ENCODE results near the gene BRF1. TPM values are rescaled to one million over a fixed set of nuclear protein-coding genes. Genes with fewer than 3 reads are reported as not detected.
A peak's percentile ranks its signal among the peaks of the same experiment; 100 is the strongest.

The BRF1 gene
- total RNA-seq, 1 experiment from 2014 or later: 26.4 TPM

DNA sequence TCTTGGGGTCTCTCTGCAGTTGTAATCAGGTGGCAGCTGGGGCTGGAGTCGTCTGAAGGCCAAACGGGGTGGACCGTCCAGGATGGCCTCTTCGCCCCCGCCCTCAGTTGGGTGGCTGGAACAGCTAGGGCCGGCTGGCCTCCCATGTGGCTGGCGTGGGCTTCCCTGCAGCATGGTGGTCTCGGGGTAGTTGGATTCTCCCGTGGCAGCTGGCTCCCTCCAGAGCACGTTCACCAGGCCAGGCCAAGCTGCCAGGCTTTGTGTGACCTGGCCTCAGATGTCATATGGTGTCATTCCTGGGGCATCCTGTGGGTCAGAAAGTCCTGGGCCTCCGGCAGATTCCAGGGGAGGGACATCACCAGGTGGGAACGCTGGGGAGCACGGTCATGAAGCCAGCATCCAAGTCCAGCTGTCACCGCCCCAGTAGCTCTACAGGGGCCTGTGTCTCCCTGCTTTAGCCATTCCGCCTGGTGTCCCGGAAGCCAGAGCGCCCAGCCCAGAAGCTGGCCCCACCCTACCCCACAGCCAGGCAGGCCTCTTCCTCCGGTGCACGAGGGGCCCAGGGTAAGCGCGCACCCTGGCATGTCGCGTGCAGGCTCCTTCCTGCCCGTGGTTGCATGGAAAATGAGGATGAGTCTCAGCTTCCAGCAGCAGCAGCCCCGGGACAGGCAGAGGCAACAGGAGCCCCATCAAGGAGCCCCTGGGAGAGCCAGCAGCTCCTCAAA is 118.3 kb downstream of the BRF1 start:
- no peaks in the 10 kb centered on the region for H3K36me3 Mint-ChIP-seq
- no peak overlapping the region for H3K27ac Mint-ChIP-seq
- ChIA-PET POLR2A (interaction anchor here (0.9 to 1.3 kb wide), 2 partner anchors 96 to 119 kb away, joined by 3 to 4 read pairs; no protein-coding TSS in a partner anchor), CTCF (interaction anchor here (0.6 to 8.3 kb wide), 9 partner anchors 12 to 309 kb away, joined by 3 to 107 read pairs (median 11); partner anchors contain the start of gene JAG2)
- TF ChIP-seq, protein P1, sequence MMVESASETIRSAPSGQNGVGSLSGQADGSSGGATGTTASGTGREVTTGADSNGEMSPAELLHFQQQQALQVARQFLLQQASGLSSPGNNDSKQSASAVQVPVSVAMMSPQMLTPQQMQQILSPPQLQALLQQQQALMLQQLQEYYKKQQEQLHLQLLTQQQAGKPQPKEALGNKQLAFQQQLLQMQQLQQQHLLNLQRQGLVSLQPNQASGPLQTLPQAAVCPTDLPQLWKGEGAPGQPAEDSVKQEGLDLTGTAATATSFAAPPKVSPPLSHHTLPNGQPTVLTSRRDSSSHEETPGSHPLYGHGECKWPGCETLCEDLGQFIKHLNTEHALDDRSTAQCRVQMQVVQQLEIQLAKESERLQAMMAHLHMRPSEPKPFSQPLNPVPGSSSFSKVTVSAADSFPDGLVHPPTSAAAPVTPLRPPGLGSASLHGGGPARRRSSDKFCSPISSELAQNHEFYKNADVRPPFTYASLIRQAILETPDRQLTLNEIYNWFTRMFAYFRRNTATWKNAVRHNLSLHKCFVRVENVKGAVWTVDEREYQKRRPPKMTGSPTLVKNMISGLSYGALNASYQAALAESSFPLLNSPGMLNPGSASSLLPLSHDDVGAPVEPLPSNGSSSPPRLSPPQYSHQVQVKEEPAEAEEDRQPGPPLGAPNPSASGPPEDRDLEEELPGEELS (CRISPR knock-in tag; IDR thresholded peaks at IDR 0.05): no peak
- TF ChIP-seq, protein P2, sequence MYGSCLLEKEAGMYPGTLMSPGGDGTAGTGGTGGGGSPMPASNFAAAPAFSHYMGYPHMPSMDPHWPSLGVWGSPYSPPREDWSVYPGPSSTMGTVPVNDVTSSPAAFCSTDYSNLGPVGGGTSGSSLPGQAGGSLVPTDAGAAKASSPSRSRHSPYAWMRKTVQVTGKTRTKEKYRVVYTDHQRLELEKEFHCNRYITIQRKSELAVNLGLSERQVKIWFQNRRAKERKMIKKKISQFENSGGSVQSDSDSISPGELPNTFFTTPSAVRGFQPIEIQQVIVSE (CRISPR knock-in tag; IDR thresholded peaks at IDR 0.05; ENCODE audit: borderline replicate concordance): no peak
- no peak for TF ChIP-seq CBFB (CRISPR knock-in tag; IDR thresholded peaks at IDR 0.05; ENCODE audit: low read depth)
- TF ChIP-seq, protein P3, sequence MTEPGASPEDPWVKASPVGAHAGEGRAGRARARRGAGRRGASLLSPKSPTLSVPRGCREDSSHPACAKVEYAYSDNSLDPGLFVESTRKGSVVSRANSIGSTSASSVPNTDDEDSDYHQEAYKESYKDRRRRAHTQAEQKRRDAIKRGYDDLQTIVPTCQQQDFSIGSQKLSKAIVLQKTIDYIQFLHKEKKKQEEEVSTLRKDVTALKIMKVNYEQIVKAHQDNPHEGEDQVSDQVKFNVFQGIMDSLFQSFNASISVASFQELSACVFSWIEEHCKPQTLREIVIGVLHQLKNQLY (CRISPR knock-in tag; IDR thresholded peaks at IDR 0.05): no peak
- TF ChIP-seq, protein P4, sequence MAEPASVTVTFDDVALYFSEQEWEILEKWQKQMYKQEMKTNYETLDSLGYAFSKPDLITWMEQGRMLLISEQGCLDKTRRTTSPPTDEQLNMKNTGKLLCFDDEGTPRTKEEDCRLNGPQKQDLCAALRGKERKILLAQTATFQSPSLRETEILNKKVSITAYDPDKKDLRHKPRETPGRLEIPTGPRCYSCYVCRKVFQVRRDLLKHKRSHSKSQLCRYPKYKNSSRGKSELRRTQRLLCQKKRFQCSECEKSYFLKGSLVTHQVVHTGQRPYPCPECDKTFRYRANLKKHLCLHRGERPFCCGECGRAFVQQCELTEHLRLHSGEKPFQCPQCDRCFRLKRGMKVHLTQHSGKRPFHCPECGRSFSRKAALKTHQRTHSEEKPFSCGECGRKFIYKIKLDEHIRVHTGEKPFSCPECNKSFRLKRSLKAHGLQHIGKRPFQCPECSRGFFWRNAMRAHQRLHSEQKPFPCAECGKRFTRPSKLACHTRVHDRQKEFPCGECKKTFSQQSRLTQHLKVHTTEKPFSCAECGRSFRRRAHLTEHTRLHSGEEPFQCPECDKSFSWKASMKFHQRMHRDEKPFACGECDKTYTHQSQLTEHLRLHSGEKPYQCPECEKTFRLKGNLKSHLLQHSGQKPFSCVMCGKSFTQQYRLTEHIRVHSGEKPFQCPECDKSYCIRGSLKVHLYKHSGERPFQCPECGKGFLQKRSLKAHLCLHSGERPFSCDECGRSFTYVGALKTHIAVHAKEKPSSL (CRISPR knock-in tag; conservative IDR thresholded peaks at IDR 0.05): no peak
- no peak for TF ChIP-seq ESRRA (CRISPR knock-in tag; IDR thresholded peaks at IDR 0.05; ENCODE audit: borderline replicate concordance)
- TF ChIP-seq, protein P5, sequence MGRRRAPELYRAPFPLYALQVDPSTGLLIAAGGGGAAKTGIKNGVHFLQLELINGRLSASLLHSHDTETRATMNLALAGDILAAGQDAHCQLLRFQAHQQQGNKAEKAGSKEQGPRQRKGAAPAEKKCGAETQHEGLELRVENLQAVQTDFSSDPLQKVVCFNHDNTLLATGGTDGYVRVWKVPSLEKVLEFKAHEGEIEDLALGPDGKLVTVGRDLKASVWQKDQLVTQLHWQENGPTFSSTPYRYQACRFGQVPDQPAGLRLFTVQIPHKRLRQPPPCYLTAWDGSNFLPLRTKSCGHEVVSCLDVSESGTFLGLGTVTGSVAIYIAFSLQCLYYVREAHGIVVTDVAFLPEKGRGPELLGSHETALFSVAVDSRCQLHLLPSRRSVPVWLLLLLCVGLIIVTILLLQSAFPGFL (CRISPR knock-in tag; IDR thresholded peaks at IDR 0.05; ENCODE audit: borderline replicate concordance): no peak
- TF ChIP-seq MXD4 (CRISPR knock-in tag; IDR thresholded peaks at IDR 0.05; ENCODE audit: borderline replicate concordance): no peak
- TF ChIP-seq JAZF1 (CRISPR knock-in tag; IDR thresholded peaks at IDR 0.05): no peak
- no peak for TF ChIP-seq JUN (CRISPR knock-in tag; IDR thresholded peaks at IDR 0.05)
- TF ChIP-seq, protein P6, sequence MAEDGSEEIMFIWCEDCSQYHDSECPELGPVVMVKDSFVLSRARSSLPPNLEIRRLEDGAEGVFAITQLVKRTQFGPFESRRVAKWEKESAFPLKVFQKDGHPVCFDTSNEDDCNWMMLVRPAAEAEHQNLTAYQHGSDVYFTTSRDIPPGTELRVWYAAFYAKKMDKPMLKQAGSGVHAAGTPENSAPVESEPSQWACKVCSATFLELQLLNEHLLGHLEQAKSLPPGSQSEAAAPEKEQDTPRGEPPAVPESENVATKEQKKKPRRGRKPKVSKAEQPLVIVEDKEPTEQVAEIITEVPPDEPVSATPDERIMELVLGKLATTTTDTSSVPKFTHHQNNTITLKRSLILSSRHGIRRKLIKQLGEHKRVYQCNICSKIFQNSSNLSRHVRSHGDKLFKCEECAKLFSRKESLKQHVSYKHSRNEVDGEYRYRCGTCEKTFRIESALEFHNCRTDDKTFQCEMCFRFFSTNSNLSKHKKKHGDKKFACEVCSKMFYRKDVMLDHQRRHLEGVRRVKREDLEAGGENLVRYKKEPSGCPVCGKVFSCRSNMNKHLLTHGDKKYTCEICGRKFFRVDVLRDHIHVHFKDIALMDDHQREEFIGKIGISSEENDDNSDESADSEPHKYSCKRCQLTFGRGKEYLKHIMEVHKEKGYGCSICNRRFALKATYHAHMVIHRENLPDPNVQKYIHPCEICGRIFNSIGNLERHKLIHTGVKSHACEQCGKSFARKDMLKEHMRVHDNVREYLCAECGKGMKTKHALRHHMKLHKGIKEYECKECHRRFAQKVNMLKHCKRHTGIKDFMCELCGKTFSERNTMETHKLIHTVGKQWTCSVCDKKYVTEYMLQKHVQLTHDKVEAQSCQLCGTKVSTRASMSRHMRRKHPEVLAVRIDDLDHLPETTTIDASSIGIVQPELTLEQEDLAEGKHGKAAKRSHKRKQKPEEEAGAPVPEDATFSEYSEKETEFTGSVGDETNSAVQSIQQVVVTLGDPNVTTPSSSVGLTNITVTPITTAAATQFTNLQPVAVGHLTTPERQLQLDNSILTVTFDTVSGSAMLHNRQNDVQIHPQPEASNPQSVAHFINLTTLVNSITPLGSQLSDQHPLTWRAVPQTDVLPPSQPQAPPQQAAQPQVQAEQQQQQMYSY (CRISPR knock-in tag; IDR thresholded peaks at IDR 0.05): no peak
- no peak for TF ChIP-seq GTF2I (CRISPR knock-in tag; conservative IDR thresholded peaks at IDR 0.05)
- peaks cover 3% of the 10 kb centered on the region; the same call in 1 of the 2 replicates for H3K4me1 Mint-ChIP-seq
- peak overlapping the region; percentile 49 for H3K4me3 Mint-ChIP-seq
- no peak for DNase-seq (ENCODE audit: low spot score)
- H3K27me3 Mint-ChIP-seq (ENCODE audit: low read depth): peaks cover 24% of the 10 kb centered on the region
- no peak for ATAC-seq
- no peaks in the 10 kb centered on the region for H3K9me3 Mint-ChIP-seq

All from WTC11 (cell line).